AG09309 (cell line): ENCODE data around the gene INTU.

Source experiments
- DNase-seq: peaks from one replicate; pipeline ENCODE4 v3.0.0-alpha.2; 2010; ENCODE audit warnings: low read depth
- H3K4me3 ChIP-seq: 2 replicates; pipeline ENCODE4 v1.5.1; 2011; ENCODE audit warnings: mild to moderate bottlenecking, low read depth, low read length, moderate library complexity; ENCODE audit not compliant: control insufficient read depth
- TF ChIP-seq, protein P1 (sequence below): IDR thresholded peaks from 2 replicates; pipeline ENCODE4 v1.5.1; 2011; ENCODE audit warnings: mild to moderate bottlenecking, low read depth, low read length, inconsistent platforms; ENCODE audit not compliant: insufficient read depth, control insufficient read depth; ENCODE audit errors: missing control alignments

Gene INTU

DNA sequence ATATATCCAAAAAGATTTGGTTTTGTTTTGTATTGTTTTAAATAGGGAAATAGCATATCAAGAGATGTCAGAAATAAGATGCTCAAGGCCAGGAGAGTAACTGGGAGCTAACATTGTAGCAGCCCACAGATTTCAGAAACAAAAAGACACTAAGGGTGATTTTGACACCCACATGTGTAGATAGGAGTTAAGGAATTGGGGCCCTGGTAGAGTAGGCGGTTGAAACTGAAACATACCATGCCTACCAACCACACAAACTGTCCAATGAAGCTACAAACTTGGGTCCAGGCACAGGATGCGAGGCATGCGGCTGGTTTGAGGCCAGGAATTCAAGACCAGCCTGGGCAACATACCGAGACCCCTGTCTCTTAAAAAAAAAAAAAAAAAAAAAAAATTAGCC is 143.1 kb downstream of the INTU start:
- H3K4me3 ChIP-seq: no peak overlapping the region
- TF ChIP-seq, protein P1, sequence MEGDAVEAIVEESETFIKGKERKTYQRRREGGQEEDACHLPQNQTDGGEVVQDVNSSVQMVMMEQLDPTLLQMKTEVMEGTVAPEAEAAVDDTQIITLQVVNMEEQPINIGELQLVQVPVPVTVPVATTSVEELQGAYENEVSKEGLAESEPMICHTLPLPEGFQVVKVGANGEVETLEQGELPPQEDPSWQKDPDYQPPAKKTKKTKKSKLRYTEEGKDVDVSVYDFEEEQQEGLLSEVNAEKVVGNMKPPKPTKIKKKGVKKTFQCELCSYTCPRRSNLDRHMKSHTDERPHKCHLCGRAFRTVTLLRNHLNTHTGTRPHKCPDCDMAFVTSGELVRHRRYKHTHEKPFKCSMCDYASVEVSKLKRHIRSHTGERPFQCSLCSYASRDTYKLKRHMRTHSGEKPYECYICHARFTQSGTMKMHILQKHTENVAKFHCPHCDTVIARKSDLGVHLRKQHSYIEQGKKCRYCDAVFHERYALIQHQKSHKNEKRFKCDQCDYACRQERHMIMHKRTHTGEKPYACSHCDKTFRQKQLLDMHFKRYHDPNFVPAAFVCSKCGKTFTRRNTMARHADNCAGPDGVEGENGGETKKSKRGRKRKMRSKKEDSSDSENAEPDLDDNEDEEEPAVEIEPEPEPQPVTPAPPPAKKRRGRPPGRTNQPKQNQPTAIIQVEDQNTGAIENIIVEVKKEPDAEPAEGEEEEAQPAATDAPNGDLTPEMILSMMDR: no peak
- no peak for DNase-seq
